H9 (cell line): ENCODE results near the gene EFL1. TPM values are rescaled to one million over a fixed set of nuclear protein-coding genes. Genes with fewer than 3 reads are reported as not detected.

ENCODE experiments used
- DNase-seq: peaks from one replicate; pipeline ENCODE4 v3.0.0-alpha.2; 2017
- H2AFZ ChIP-seq: one replicate; pipeline ENCODE4 v1.6.1; 2013; ENCODE audit warnings: mild to moderate bottlenecking, low read length, control low read depth, moderate library complexity
- H2AK5ac ChIP-seq: 2 replicates; pipeline ENCODE4 v1.6.1; 2013; ENCODE audit warnings: low read length, control low read depth, mixed read lengths; ENCODE audit not compliant: insufficient read length
- H2BK120ac ChIP-seq: one replicate; pipeline ENCODE4 v1.6.1; 2013; ENCODE audit warnings: low read depth, mild to moderate bottlenecking, low read length, control low read depth, inconsistent platforms; ENCODE audit not compliant: poor library complexity, severe bottlenecking
- H2BK12ac ChIP-seq: 2 replicates; pipeline ENCODE4 v1.6.1; 2013; ENCODE audit warnings: low read length, control low read depth, mixed read lengths, low read depth; ENCODE audit not compliant: insufficient read length
- H2BK15ac ChIP-seq: 2 replicates; pipeline ENCODE4 v1.6.1; 2013; ENCODE audit warnings: low read depth, low read length, control low read depth
- H2BK20ac ChIP-seq: one replicate; pipeline ENCODE4 v1.6.1; 2013; ENCODE audit warnings: low read depth, mild to moderate bottlenecking, low read length, control low read depth, inconsistent platforms; ENCODE audit not compliant: poor library complexity, severe bottlenecking
- H2BK5ac ChIP-seq: 2 replicates; pipeline ENCODE4 v1.6.1; 2013; ENCODE audit warnings: low read length, control low read depth, mixed read lengths; ENCODE audit not compliant: insufficient read length
- H3K14ac ChIP-seq: 2 replicates; pipeline ENCODE4 v1.6.1; 2013; ENCODE audit warnings: low read length, control low read depth; ENCODE audit not compliant: insufficient read depth
- H3K18ac ChIP-seq: 2 replicates; pipeline ENCODE4 v1.6.1; 2013; ENCODE audit warnings: low read depth, mild to moderate bottlenecking, mixed read lengths, low read length, control low read depth; ENCODE audit not compliant: insufficient read length
- H3K23ac ChIP-seq: 2 replicates; pipeline ENCODE4 v1.6.1; 2013; ENCODE audit warnings: low read length, control low read depth, mixed read lengths, low read depth; ENCODE audit not compliant: insufficient read length
- H3K23me2 ChIP-seq: 2 replicates; pipeline ENCODE4 v1.6.1; 2013; ENCODE audit warnings: low read depth, mild to moderate bottlenecking, mixed read lengths, low read length, control low read depth; ENCODE audit not compliant: insufficient read length, poor library complexity, severe bottlenecking
- H3K27ac ChIP-seq: 2 replicates; pipeline ENCODE4 v1.5.1; 2013; ENCODE audit warnings: low read length, control low read depth, mixed read lengths, low read depth; ENCODE audit not compliant: insufficient read length
- H3K27me3 ChIP-seq: 2 replicates; pipeline ENCODE4 v1.6.1; 2013; ENCODE audit warnings: low read length, control low read depth, inconsistent platforms; ENCODE audit not compliant: insufficient read depth
- H3K4ac ChIP-seq: 2 replicates; pipeline ENCODE4 v1.6.1; 2013; ENCODE audit warnings: low read depth, mild to moderate bottlenecking, control low read depth, inconsistent platforms, low read length, moderate library complexity
- H3K4me1 ChIP-seq: 2 replicates; pipeline ENCODE4 v1.6.1; 2013; ENCODE audit warnings: low read length, control low read depth, inconsistent platforms; ENCODE audit not compliant: insufficient read depth
- H3K4me2 ChIP-seq: 2 replicates; pipeline ENCODE4 v1.6.1; 2013; ENCODE audit warnings: low read length, control low read depth, mixed read lengths; ENCODE audit not compliant: insufficient read length, insufficient read depth
- H3K56ac ChIP-seq: 2 replicates; pipeline ENCODE4 v1.6.1; 2013; ENCODE audit warnings: low read depth, mild to moderate bottlenecking, mixed read lengths, low read length, control low read depth; ENCODE audit not compliant: insufficient read length
- H3K79me1 ChIP-seq: 2 replicates; pipeline ENCODE4 v1.6.1; 2013; ENCODE audit warnings: low read depth, mild to moderate bottlenecking, moderate library complexity, low read length, control low read depth, inconsistent platforms; ENCODE audit not compliant: insufficient read depth, poor library complexity, severe bottlenecking
- H3K79me2 ChIP-seq: 2 replicates; pipeline ENCODE4 v1.6.1; 2013; ENCODE audit warnings: low read length, control low read depth, inconsistent platforms; ENCODE audit not compliant: insufficient read depth
- H3K9ac ChIP-seq: 2 replicates; pipeline ENCODE4 v1.6.1; 2013; ENCODE audit warnings: low read length, control low read depth, mixed read lengths; ENCODE audit not compliant: insufficient read length; ENCODE audit errors: extremely low read depth
- H3K9me3 ChIP-seq: one replicate; pipeline ENCODE4 v1.6.1; 2013; ENCODE audit warnings: low read depth, low read length, inconsistent platforms; ENCODE audit not compliant: control insufficient read depth
- H3T11ph ChIP-seq: one replicate; pipeline ENCODE4 v1.6.1; 2013; ENCODE audit warnings: mild to moderate bottlenecking, low read length, control low read depth, inconsistent platforms
- H4K20me1 ChIP-seq: one replicate; pipeline ENCODE4 v1.6.1; 2013; ENCODE audit not compliant: control insufficient read depth, insufficient read length, insufficient read depth
- H4K5ac ChIP-seq: 2 replicates; pipeline ENCODE4 v1.6.1; 2013; ENCODE audit warnings: low read depth, mild to moderate bottlenecking, mixed read lengths, low read length, control low read depth; ENCODE audit not compliant: insufficient read length
- H4K8ac ChIP-seq: replicated peaks from 2 replicates; pipeline ENCODE4 v1.6.1; 2013; ENCODE audit warnings: low read length, control low read depth, mixed read lengths, low read depth; ENCODE audit not compliant: insufficient read length
- H4K91ac ChIP-seq: 2 replicates; pipeline ENCODE4 v1.6.1; 2013; ENCODE audit warnings: low read depth, mild to moderate bottlenecking, moderate library complexity, mixed read lengths, low read length, control low read depth; ENCODE audit not compliant: insufficient read length
- H3K27ac Mint-ChIP-seq, 3 experiments: 2 replicates in 2 of 3; 3 replicates in 1 of 3; pipeline ENCODE4 v1.8.0; 2020 to 2021; ENCODE audit warnings: mixed read lengths in 3 of 3, mild to moderate bottlenecking in 1 of 3, moderate library complexity in 1 of 3
- H3K27me3 Mint-ChIP-seq: 2 replicates; pipeline ENCODE4 v1.8.0; 2021; ENCODE audit warnings: low read depth, mild to moderate bottlenecking, moderate library complexity, mixed read lengths
- H3K36me3 Mint-ChIP-seq, 3 experiments: 2 replicates in 2 of 3; 3 replicates in 1 of 3; pipeline ENCODE4 v1.8.0; 2020 to 2021; ENCODE audit warnings: low read depth in 3 of 3, mixed read lengths in 3 of 3; ENCODE audit not compliant: insufficient read depth in 1 of 3
- H3K4me1 Mint-ChIP-seq, 2 experiments: 2 replicates each; pipeline ENCODE4 v1.8.0; 2020; ENCODE audit warnings: mixed read lengths in 2 of 2
- H3K4me3 Mint-ChIP-seq, 2 experiments: 2 replicates in 1 of 2; 3 replicates in 1 of 2; pipeline ENCODE4 v1.8.0; 2020 to 2021; ENCODE audit warnings: mild to moderate bottlenecking in 2 of 2, mixed read lengths in 2 of 2, moderate library complexity in 1 of 2
- H3K9me3 Mint-ChIP-seq, 2 experiments: 2 replicates in 1 of 2; 3 replicates in 1 of 2; pipeline ENCODE4 v1.8.0; 2020; ENCODE audit warnings: mild to moderate bottlenecking in 2 of 2, mixed read lengths in 2 of 2, moderate library complexity in 1 of 2
- CTCF ChIP-seq: fragments of 200-600 bp; sonication (generic); conservative IDR thresholded peaks from 3 replicates; pipeline ENCODE4 v1.8.0; 2021; ENCODE audit warnings: antibody characterized with exemption, mild to moderate bottlenecking
- WGBS: extraction: QIAGEN DNeasy Blood & Tissue Kit; methylation state at CpG from one replicate; pipeline ENCODE4 v1.1.7; 2013; ENCODE audit warnings: missing lambda C conversion rate, low lambda C conversion rate, mixed read lengths; ENCODE audit not compliant: insufficient read length; ENCODE audit errors: extremely low coverage; 5-methylcytosine and 5-hydroxymethylcytosine counted together
- total RNA-seq: library from RNA; stranded (reverse); gene quantifications from 2 replicates; pipeline ENCODE4 v1.2.1, GENCODE V29; 2021

The EFL1 gene
- total RNA-seq, 1 experiment from 2014 or later, result 29.4 TPM

GRCh38 chr15:82098674-82099073, 163.9 kb downstream of the EFL1 start:
- Histone ChIP-seq H3K18ac (no peak overlapping the region), H3K56ac (no peak overlapping the region), H3K4me1 (peaks cover 10% of the 10 kb centered on the region; the same call in 1 of the 2 replicates), H4K5ac (no peak overlapping the region), H2BK120ac (no peak overlapping the region), H3K27ac (no peak overlapping the region), H2AK5ac (no peak overlapping the region), H3K23ac (no peak overlapping the region), H4K20me1 (no peaks in the 10 kb centered on the region), H3K4ac (no peak overlapping the region), H3K23me2 (no peaks in the 10 kb centered on the region), H3K4me2 (no peak overlapping the region), H3K79me2 (no peaks in the 10 kb centered on the region), H4K8ac (no peak overlapping the region), H3K14ac (no peak overlapping the region), H2BK12ac (no peak overlapping the region), H2AFZ (no peak overlapping the region), H2BK20ac (no peak overlapping the region), H3K9ac (no peak overlapping the region), H2BK5ac (no peak overlapping the region), H3K79me1 (no peaks in the 10 kb centered on the region), H3K27me3 (no peaks in the 10 kb centered on the region), H4K91ac (no peak overlapping the region), H3T11ph (no peak overlapping the region), H3K9me3 (no peaks in the 10 kb centered on the region), H2BK15ac (no peak overlapping the region)
- H3K4me3 Mint-ChIP-seq, result no peak overlapping the region
- no peaks in the 10 kb centered on the region for H3K36me3 Mint-ChIP-seq
- peaks cover 2% of the 10 kb centered on the region; the same call in 1 of the 2 replicates for H3K27me3 Mint-ChIP-seq
- no CpG with 5 or more reads among the region's 15 CpGs for WGBS
- no peak for DNase-seq
- H3K27ac Mint-ChIP-seq, result no peak overlapping the region
- peaks cover 19 to 25% of the 10 kb centered on the region in 2 experiments for H3K4me1 Mint-ChIP-seq
- no peaks in the 10 kb centered on the region for H3K9me3 Mint-ChIP-seq
- no peak for TF ChIP-seq CTCF
